ENCODE results near the gene TMEM54.
A peak's percentile ranks its signal among the peaks of the same experiment; 100 is the strongest.

The TMEM54 gene

GRCh38 chr1:32900956-32901822 lies at the start of gene TMEM54:
TMEM54 (minus strand) TSS chr1:32901389; CDS start chr1:32901238, 151 bp downstream.
- peak; percentile 33 for DNase-seq

GRCh38 chr1:32949519-32949918 lies 48.3 kb upstream of the TMEM54 start:
- DNase-seq, result no peak

- no peak for DNase-seq
Observed at GRCh38 chr1:32948905-32949304, 47.7 kb upstream of the TMEM54 start.

GRCh38 chr1:32948390-32948722 lies 47.2 kb upstream of the TMEM54 start:
- no peak for DNase-seq

- no peak for DNase-seq
Observed at GRCh38 chr1:32947669-32948389, 46.6 kb upstream of the TMEM54 start.

GRCh38 chr1:32946413-32946812 lies 45.2 kb upstream of the TMEM54 start:
- DNase-seq, result no peak

GRCh38 chr1:32944180-32944579 lies 43.0 kb upstream of the TMEM54 start:
- DNase-seq, result no peak

GRCh38 chr1:32939655-32940371 lies 38.6 kb upstream of the TMEM54 start:
- DNase-seq, result peak; percentile 43

- no peak for DNase-seq
Observed at GRCh38 chr1:32937061-32937460, 35.9 kb upstream of the TMEM54 start.

- no peak for DNase-seq
Observed at GRCh38 chr1:32934535-32934934, 33.3 kb upstream of the TMEM54 start.

- no peak for DNase-seq
Observed at GRCh38 chr1:32933742-32934322, 32.6 kb upstream of the TMEM54 start.

- no peak for DNase-seq
Observed at GRCh38 chr1:32931760-32932159, 30.6 kb upstream of the TMEM54 start.

- no peak for DNase-seq
Observed at GRCh38 chr1:32929366-32929765, 28.2 kb upstream of the TMEM54 start.

- DNase-seq, result no peak
Observed at GRCh38 chr1:32928715-32929114, 27.5 kb upstream of the TMEM54 start.

GRCh38 chr1:32928285-32928684 lies 27.1 kb upstream of the TMEM54 start:
- no peak for DNase-seq

- no peak for DNase-seq
Observed at GRCh38 chr1:32927441-32927840, 26.3 kb upstream of the TMEM54 start.

- no peak for DNase-seq
Observed at GRCh38 chr1:32926562-32926961, 25.4 kb upstream of the TMEM54 start.

GRCh38 chr1:32925403-32926162 lies 24.4 kb upstream of the TMEM54 start:
- no peak for DNase-seq

- no peak for DNase-seq
Observed at GRCh38 chr1:32924881-32925344, 23.7 kb upstream of the TMEM54 start.

GRCh38 chr1:32920833-32921232 lies 19.6 kb upstream of the TMEM54 start:
- DNase-seq, result no peak

GRCh38 chr1:32919811-32920733 lies 18.9 kb upstream of the TMEM54 start:
- DNase-seq, result no peak

All from NCI-H2171 (cell line).